Aorta (tissue), 5 donors: ENCODE data around the gene HTRA3. TPM values are rescaled to one million over a fixed set of nuclear protein-coding genes. Genes with fewer than 3 reads are reported as not detected.
A peak's percentile ranks its signal among the peaks of the same experiment; 100 is the strongest.

ENCODE experiments used
- ATAC-seq: fragments of 200-7000 bp; cut with Tn5 transposase; one replicate; pipeline ENCODE4 v1.9.1; 2022; ENCODE audit warnings: moderate library complexity; ENCODE audit not compliant: low FRiP score
- DNase-seq, 2 donors: peaks; one replicate each; pipeline ENCODE4 v3.0.0-alpha.2; 2020
- H3K27ac ChIP-seq, 2 donors: one replicate each; pipeline ENCODE4 v1.5.1; 2013; ENCODE audit warnings: low read length in 2 of 2, mild to moderate bottlenecking in 2 of 2, moderate library complexity in 2 of 2, control low read depth in 1 of 2, inconsistent platforms in 1 of 2, low read depth in 1 of 2
- H3K27me3 ChIP-seq, 2 donors: one replicate each; pipeline ENCODE4 v1.6.1; 2013; ENCODE audit warnings: control low read depth in 1 of 2, low read length in 1 of 2, mild to moderate bottlenecking in 1 of 2, moderate library complexity in 1 of 2; ENCODE audit not compliant: insufficient read depth in 2 of 2, control insufficient read depth in 1 of 2
- H3K36me3 ChIP-seq, 2 donors: one replicate each; pipeline ENCODE4 v1.6.1; 2013; ENCODE audit warnings: control low read depth in 1 of 2, low read length in 1 of 2, mild to moderate bottlenecking in 1 of 2; ENCODE audit not compliant: insufficient read depth in 2 of 2, control insufficient read depth in 1 of 2
- H3K4me1 ChIP-seq, 2 donors: one replicate each; pipeline ENCODE4 v1.6.1; 2013; ENCODE audit warnings: low read length in 2 of 2, control low read depth in 1 of 2, mild to moderate bottlenecking in 1 of 2, moderate library complexity in 1 of 2; ENCODE audit not compliant: insufficient read depth in 2 of 2, control insufficient read depth in 1 of 2
- H3K4me3 ChIP-seq, 2 donors: one replicate each; pipeline ENCODE4 v1.5.1; 2013; ENCODE audit warnings: low read length in 2 of 2, control low read depth in 1 of 2, mild to moderate bottlenecking in 1 of 2
- H3K9me3 ChIP-seq: one replicate; pipeline ENCODE4 v1.6.1; 2013; ENCODE audit warnings: mild to moderate bottlenecking, low read length; ENCODE audit not compliant: control insufficient read depth
- WGBS, 2 donors: extraction: QIAGEN DNeasy Blood & Tissue Kit; methylation state at CpG; one replicate each; pipeline ENCODE4 v1.1.7; 2013; 5-methylcytosine and 5-hydroxymethylcytosine counted together
- intact Hi-C, 2 donors: fragments of 100-400 bp; cut with DNase I; formaldehyde crosslinking; loops; one replicate each; pipeline versions ENCODE4 v1.14.2 to v1.15.0; 2022
- polyA plus RNA-seq, 2 donors: library from polyadenylated mRNA; stranded (reverse); fragments of 200-250 nt; gene quantifications; one replicate each; pipeline ENCODE4 v1.2.3, GENCODE V29; 2013
- total RNA-seq, 2 donors: library from RNA; stranded (reverse); fragmentation: NEBNext Ultra II Directional; extraction: Animal tissue kit (Norgen Biotek cat#: 25700); gene quantifications; one replicate each; pipeline ENCODE4 v1.2.1, GENCODE V29; 2021
- donor health status: healthy with polysubstance abuse.
- donor health status: Bipolar disorder and iron deficiency.
- donor health status: DM: no; HTN: no; CAD: no.
- donor health status: DM: no; HTN: no; CAD: no.
- donor health status: DM: yes; HTN: yes; CAD: no.

HTRA3 gene
- total and polyA plus RNA-seq, 4 donors, result 1.1 to 129 (median 18.5) TPM

DNA sequence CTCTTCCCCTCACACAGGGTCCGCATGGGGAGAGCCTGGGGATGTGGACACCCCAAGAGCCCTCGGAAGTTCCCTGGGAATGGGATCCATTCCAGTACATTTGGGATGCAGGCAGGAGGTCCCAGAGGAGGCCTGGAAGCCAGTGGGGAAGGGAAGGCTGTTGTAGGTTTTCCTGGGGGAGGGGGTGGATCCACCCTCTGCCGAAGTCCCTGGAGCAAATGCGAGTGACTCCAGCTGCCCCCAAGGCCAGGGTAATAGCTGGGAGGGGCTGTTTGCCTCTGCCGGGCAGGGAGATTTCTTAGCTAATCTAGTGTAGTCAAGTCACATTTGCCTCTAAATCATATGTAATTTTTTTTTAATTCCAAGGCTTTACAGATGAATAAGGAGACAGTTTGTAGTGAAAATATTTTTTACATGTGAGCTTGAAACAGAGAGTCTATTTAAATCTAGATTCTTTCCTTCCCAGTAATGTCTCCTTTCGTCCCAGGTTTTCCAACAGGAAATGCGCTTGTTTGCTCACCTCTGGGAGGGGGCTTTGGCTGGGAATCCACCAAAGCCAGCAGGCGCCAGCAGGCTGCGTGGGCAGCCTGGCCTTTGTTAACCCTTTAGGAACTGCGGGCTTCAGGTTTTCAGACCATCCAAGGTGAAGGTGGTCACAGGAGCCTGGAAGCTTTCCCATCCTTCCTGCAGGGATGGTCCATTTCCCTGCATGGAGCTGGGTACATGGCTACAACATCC is 43.7 kb upstream of the HTRA3 start:
- Histone ChIP-seq H3K9me3 (no peaks in the 10 kb centered on the region), H3K27ac (no peak overlapping the region), H3K4me1 (no peaks in the 10 kb centered on the region), H3K4me3 (no peak overlapping the region), H3K36me3 (no peaks in the 10 kb centered on the region), H3K27me3 (no peaks in the 10 kb centered on the region)
- no peak for DNase-seq
- WGBS, 2 donors, result 36 to 37% methylated on average over 10 of the region's 10 CpGs
- intact Hi-C loops, result no loop called here
- no peak for ATAC-seq

GRCh38 chr4:8227201-8227770 is 42.3 kb upstream of the HTRA3 start:
- H3K36me3 ChIP-seq, result no peaks in the 10 kb centered on the region
- intact Hi-C loops, result no loop called here
- no peak for ATAC-seq

DNA sequence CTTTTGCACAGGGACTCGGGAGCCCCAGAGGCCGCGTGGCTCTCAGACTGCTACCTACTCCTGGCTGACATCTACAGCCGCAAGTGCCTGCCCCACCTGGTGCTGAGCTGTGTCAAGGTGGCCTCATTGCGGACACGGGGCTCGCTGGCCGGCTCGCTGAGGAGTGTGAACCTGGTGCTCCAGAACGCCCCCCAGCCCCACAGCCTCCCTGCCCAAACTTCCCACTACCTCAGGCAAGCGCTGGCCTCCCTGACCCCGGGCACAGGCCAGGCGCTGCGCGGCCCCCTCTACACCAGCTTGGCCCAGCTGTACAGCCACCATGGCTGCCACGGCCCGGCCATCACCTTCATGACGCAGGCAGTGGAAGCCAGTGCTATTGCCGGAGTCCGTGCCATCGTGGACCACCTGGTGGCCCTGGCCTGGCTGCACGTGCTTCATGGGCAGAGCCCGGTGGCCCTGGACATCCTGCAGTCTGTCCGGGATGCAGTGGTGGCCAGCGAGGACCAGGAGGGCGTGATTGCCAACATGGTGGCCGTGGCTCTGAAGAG is 41.7 kb upstream of the HTRA3 start:
- ATAC-seq (no peak), DNase-seq (no peak)
- H3K27me3 ChIP-seq, result no peaks in the 10 kb centered on the region
- H3K4me3 ChIP-seq, result no peak overlapping the region
- H3K27ac ChIP-seq, result no peak overlapping the region
- H3K36me3 ChIP-seq, result no peaks in the 10 kb centered on the region
- no peaks in the 10 kb centered on the region for H3K9me3 ChIP-seq
- WGBS, 2 donors, result 87 to 92% methylated on average over 27 of the region's 27 CpGs
- no peaks in the 10 kb centered on the region for H3K4me1 ChIP-seq
- intact Hi-C loops, result no loop called here

More at GRCh38 chr4:8227201-8227770, 42.3 kb upstream of the HTRA3 start:
- Histone ChIP-seq H3K27ac (no peak overlapping the region), H3K9me3 (no peaks in the 10 kb centered on the region), H3K4me1 (no peaks in the 10 kb centered on the region), H3K27me3 (no peaks in the 10 kb centered on the region), H3K4me3 (no peak overlapping the region)
- WGBS, 2 donors, result 91 to 95% methylated on average over 29 to 31 of the region's 31 CpGs
- no peak for DNase-seq

DNA sequence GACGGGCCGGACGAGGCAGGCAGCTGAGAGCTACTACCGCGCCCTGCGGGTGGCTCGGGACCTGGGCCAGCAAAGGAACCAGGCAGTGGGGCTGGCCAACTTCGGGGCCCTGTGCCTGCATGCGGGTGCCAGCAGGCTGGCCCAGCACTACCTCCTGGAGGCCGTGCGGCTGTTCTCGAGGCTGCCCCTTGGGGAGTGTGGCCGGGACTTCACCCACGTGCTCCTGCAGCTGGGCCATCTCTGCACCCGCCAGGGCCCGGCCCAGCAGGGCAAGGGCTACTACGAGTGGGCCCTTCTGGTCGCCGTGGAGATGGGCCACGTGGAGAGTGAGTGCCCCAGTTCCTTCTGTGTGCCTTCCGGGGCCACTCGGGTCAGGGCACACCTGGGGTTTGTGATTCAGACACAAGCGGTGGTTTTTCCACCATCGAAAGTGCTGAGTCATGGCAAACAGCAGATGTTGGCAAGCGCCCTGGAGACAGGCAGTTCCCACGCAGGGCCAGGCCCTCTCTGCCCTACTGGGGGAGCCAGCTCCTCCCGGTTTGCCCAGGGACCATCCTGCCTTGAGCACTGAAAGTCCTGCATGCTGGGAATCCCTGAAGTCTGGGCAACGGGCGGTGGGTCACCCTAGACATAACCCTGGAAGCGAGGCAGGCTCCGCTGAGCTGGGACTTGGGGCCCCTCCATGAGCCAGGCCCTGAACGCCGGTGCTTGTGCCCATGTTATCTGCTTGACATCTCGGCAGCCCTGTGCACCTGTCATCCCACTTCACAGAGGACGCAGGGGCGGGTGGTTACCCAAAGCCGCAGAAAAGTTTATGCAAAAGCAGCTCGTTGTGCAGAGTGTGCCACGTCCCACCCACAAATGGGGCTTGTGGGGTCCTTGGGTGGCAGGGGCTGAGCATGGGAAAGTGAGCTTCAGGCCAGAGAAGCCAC is 41.0 kb upstream of the HTRA3 start:
- intact Hi-C loops, result no loop called here
- Histone ChIP-seq H3K9me3 (no peaks in the 10 kb centered on the region), H3K27me3 (no peaks in the 10 kb centered on the region), H3K4me1 (no peaks in the 10 kb centered on the region), H3K27ac (no peak overlapping the region), H3K36me3 (no peaks in the 10 kb centered on the region), H3K4me3 (no peak overlapping the region)
- 28 to 32% methylated on average over 38 to 39 of the region's 39 CpGs for WGBS, 2 donors
- ATAC-seq (peak; percentile 70), DNase-seq (peak in 1 of 2 donors; percentile 79)

DNA sequence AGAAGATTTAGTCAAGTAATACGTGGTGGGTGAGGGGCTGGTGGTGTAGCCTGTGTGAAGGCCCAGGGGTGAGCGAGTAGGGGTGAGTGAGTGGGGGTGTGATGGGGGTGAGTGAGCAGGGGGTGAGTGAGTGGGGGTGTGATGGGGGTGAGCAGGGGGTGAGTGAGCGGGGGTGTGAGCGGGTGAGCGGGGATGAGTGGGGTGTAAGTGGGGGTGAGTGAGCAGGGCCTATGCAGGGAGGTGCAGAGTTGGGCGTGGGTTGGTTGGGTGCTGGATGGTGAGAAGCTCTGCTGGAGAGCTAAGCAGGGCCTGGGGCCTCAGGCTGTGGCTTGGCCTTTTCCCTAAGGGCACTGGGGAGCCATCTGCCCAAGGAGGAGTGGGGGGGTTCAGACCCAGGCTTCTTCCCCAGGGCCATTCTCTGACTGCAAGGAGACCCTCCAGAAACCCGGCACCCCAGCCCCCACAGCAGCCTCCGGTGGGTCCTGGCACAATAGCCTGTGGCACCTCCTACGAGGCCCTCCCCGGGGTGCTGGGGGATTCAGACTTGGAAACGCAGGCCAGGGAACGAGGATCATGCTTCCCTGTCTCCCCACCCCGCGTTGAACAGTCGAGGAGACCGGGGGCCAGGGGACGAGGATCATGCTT is 40.1 kb upstream of the HTRA3 start:
- ATAC-seq (no peak), DNase-seq (no peak)
- H3K27me3 ChIP-seq, result no peaks in the 10 kb centered on the region
- intact Hi-C loops, result no loop called here
- no peaks in the 10 kb centered on the region for H3K4me1 ChIP-seq
- H3K27ac ChIP-seq, result no peak overlapping the region
- no peak overlapping the region for H3K4me3 ChIP-seq
- H3K36me3 ChIP-seq, result no peaks in the 10 kb centered on the region
- 93 to 99% methylated on average over 16 to 17 of the region's 17 CpGs for WGBS, 2 donors
- H3K9me3 ChIP-seq, result no peaks in the 10 kb centered on the region

GRCh38 chr4:8230033-8230432 is 39.5 kb upstream of the HTRA3 start:
- Histone ChIP-seq H3K36me3 (no peaks in the 10 kb centered on the region), H3K9me3 (no peaks in the 10 kb centered on the region), H3K4me1 (no peaks in the 10 kb centered on the region), H3K27me3 (no peaks in the 10 kb centered on the region), H3K4me3 (no peak overlapping the region), H3K27ac (no peak overlapping the region)
- DNase-seq, result no peak
- no peak for ATAC-seq
- WGBS, 2 donors, result 97 to 98% methylated on average over 11 of the region's 11 CpGs
- intact Hi-C loops, result no loop called here

- DNase-seq, result no peak
- no peak for ATAC-seq
- WGBS, 2 donors, result 96 to 98% methylated on average over 10 of the region's 10 CpGs
- H3K27me3 ChIP-seq, result no peaks in the 10 kb centered on the region
- no peaks in the 10 kb centered on the region for H3K4me1 ChIP-seq
- H3K9me3 ChIP-seq, result no peaks in the 10 kb centered on the region
- H3K36me3 ChIP-seq, result no peaks in the 10 kb centered on the region
- no peak overlapping the region for H3K27ac ChIP-seq
- intact Hi-C loops, result no loop called here
- H3K4me3 ChIP-seq, result no peak overlapping the region
Measured at GRCh38 chr4:8230891-8231290, 38.7 kb upstream of the HTRA3 start.

DNA sequence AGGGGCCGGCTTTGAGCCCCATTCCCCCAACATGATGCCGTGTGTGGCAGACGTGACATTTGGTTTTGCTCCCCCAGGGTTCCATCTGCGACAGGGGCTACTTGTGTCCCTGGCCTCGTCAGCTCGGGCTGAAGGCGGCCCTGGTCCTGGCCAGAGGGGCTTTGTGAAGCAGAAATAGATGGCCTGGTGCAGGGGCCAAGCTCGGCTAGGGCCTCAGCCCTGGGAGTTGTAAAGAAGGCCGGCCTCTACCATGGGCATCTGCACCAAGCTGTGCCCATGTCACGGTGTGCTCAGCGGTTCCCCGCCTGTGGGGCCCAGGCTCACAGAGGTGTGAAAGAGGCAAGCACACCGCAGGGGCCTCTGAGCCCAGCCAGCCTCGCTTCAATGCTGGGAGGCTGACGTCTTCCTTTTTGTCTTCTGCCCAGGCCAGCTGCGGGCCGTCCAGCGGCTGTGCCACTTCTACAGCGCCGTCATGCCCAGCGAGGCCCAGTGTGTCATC is 38.0 kb upstream of the HTRA3 start:
- no peaks in the 10 kb centered on the region for H3K36me3 ChIP-seq
- intact Hi-C loops, result no loop called here
- WGBS, 2 donors, result 92 to 93% methylated on average over 21 of the region's 21 CpGs

More for the DNA sequence above, 38.0 kb upstream of the HTRA3 start:
- no peak for ATAC-seq
- Histone ChIP-seq H3K9me3 (no peaks in the 10 kb centered on the region), H3K27me3 (no peaks in the 10 kb centered on the region), H3K4me1 (no peaks in the 10 kb centered on the region), H3K27ac (no peak overlapping the region), H3K4me3 (no peak overlapping the region)
- no peak for DNase-seq
